Lower leg skin (tissue), 3 donors: ENCODE data around the gene SLC44A5.

Experiments
- CTCF ChIP-seq, 3 donors: fragments of 450-650 bp; IDR thresholded peaks; one replicate each; pipeline ENCODE4 v1.5.1; 2016; ENCODE audit warnings: antibody characterized with exemption in 3 of 3, mild to moderate bottlenecking in 3 of 3, moderate library complexity in 2 of 3
- POLR2A ChIP-seq, 2 donors: fragments of 450-650 bp; IDR thresholded peaks; one replicate each; pipeline ENCODE4 v1.6.1; 2016 to 2017; ENCODE audit warnings: antibody characterized with exemption in 2 of 2, mild to moderate bottlenecking in 1 of 2, moderate library complexity in 1 of 2

- TF ChIP-seq CTCF (IDR thresholded peaks at IDR 0.05) (no peak), POLR2A (IDR thresholded peaks at IDR 0.05) (no peak)
These were observed 268.1 kb downstream of the SLC44A5 start for GRCh38 chr1:75342786-75343185.
